A673 (cell line): ENCODE measurements around the gene AP2B1. TPM values are rescaled to one million over a fixed set of nuclear protein-coding genes. Genes with fewer than 3 reads are reported as not detected.

Experiments used
- BruUV-seq: library from RNA; stranded (reverse); fragments of 400-500 nt; replicated peaks from 2 replicates; lab custom pipeline; 2021; lab: Mats Ljungman, UMichigan
- CTCF ChIA-PET: fragments of 300-600 bp; sonication (Branson Sonifier 250); formaldehyde crosslinking; loops from one replicate; lab custom pipeline; 2022; ENCODE audit warnings: antibody characterized with exemption; lab: Charles Lee
- POLR2A ChIA-PET: fragments of 300-600 bp; sonication (Branson Sonifier 250); formaldehyde crosslinking; loops from one replicate; lab custom pipeline; 2022; ENCODE audit warnings: antibody characterized with exemption; ENCODE audit not compliant: low non-redundant PET; lab: Charles Lee
- DNase-seq: peaks from one replicate; pipeline ENCODE4 v3.0.0-alpha.2; 2015; ENCODE audit warnings: low spot score
- H3K27ac ChIP-seq: fragments of 200-600 bp; sonication (generic); 2 replicates; pipeline ENCODE4 v1.5.1; 2016; ENCODE audit warnings: mixed run types, low read depth, mild to moderate bottlenecking, mixed read lengths, antibody characterized with exemption, low read length; ENCODE audit not compliant: poor library complexity, severe bottlenecking
- H3K27me3 ChIP-seq: fragments of 200-600 bp; sonication (generic); replicated peaks from 2 replicates; pipeline ENCODE4 v1.6.1; 2017; ENCODE audit warnings: mixed run types, low read depth, mild to moderate bottlenecking, mixed read lengths, antibody characterized with exemption, low read length; ENCODE audit not compliant: insufficient read depth, poor library complexity
- H3K36me3 ChIP-seq: fragments of 200-600 bp; sonication (generic); 2 replicates; pipeline ENCODE4 v1.6.1; 2016; ENCODE audit warnings: mixed run types, mild to moderate bottlenecking, mixed read lengths, antibody characterized with exemption, low read length; ENCODE audit not compliant: insufficient read depth, poor library complexity, severe bottlenecking
- H3K4me1 ChIP-seq: fragments of 200-600 bp; sonication (generic); 2 replicates; pipeline ENCODE4 v1.6.1; 2017; ENCODE audit warnings: mixed run types, mild to moderate bottlenecking, mixed read lengths, antibody characterized with exemption, low read length; ENCODE audit not compliant: insufficient read depth, poor library complexity, severe bottlenecking
- H3K4me3 ChIP-seq: fragments of 200-600 bp; sonication (generic); 2 replicates; pipeline ENCODE4 v1.5.1; 2016; ENCODE audit warnings: low read depth, mixed run types, mild to moderate bottlenecking, mixed read lengths, low read length; ENCODE audit not compliant: poor library complexity, severe bottlenecking
- H3K9me3 ChIP-seq: fragments of 200-600 bp; sonication (generic); 2 replicates; pipeline ENCODE4 v1.6.1; 2016; ENCODE audit warnings: mixed run types, low read depth, mild to moderate bottlenecking, mixed read lengths, antibody characterized with exemption, low read length; ENCODE audit not compliant: poor library complexity, severe bottlenecking
- CTCF ChIP-seq: fragments of 300-800, 200-600 bp; sonication (generic); conservative IDR thresholded peaks from 2 replicates; pipeline ENCODE4 v1.5.1; 2017; ENCODE audit warnings: low read depth, mild to moderate bottlenecking, antibody characterized with exemption, low read length, moderate library complexity, mixed read lengths
- EZH2 ChIP-seq: fragments of 200-600 bp; sonication (generic); IDR thresholded peaks from 2 replicates; pipeline ENCODE4 v1.6.1; 2017; ENCODE audit warnings: borderline replicate concordance, low read depth, mild to moderate bottlenecking, mixed read lengths, antibody characterized with exemption, low read length; ENCODE audit not compliant: poor library complexity, severe bottlenecking
- intact Hi-C: fragments of 100-400 bp; cut with micrococcal nuclease; formaldehyde crosslinking; loops from one replicate; pipeline ENCODE4 v1.10.0; 2022; ENCODE audit not compliant: unreplicated experiment
- total RNA-seq: library from RNA; stranded (reverse); gene quantifications from 2 replicates; pipeline ENCODE4 v1.2.3, GENCODE V29; 2021

AP2B1 gene
- total RNA-seq, 1 experiment from 2014 or later: 124 TPM

GRCh38 chr17:35548208-35548810 lies 38.8 kb upstream of the AP2B1 start:
- ChIA-PET CTCF (no interaction called here), POLR2A (no interaction called here)
- Histone ChIP-seq H3K27me3 (no peaks in the 10 kb centered on the region), H3K4me1 (no peaks in the 10 kb centered on the region), H3K4me3 (no peak overlapping the region), H3K36me3 (no peaks in the 10 kb centered on the region), H3K27ac (no peak overlapping the region), H3K9me3 (no peaks in the 10 kb centered on the region)
- intact Hi-C loops: no loop called here
- BruUV-seq: no TSS peak
- DNase-seq: no peak
- no peak for TF ChIP-seq EZH2
- TF ChIP-seq CTCF: no peak

GRCh38 chr17:35548978-35549377 lies 38.1 kb upstream of the AP2B1 start:
- no TSS peak for BruUV-seq
- TF ChIP-seq CTCF: no peak
- TF ChIP-seq EZH2: no peak
- POLR2A ChIA-PET: no interaction called here

GRCh38 chr17:35553310-35553709 lies 33.8 kb upstream of the AP2B1 start:
- TF ChIP-seq CTCF: no peak
- TF ChIP-seq EZH2: no peak
- Histone ChIP-seq H3K4me1 (no peaks in the 10 kb centered on the region), H3K4me3 (no peak overlapping the region), H3K36me3 (no peaks in the 10 kb centered on the region), H3K27ac (no peak overlapping the region), H3K27me3 (no peaks in the 10 kb centered on the region), H3K9me3 (no peaks in the 10 kb centered on the region)
- no peak for DNase-seq
- ChIA-PET POLR2A (no interaction called here), CTCF (no interaction called here)
- intact Hi-C loops: no loop called here
- BruUV-seq: no TSS peak

More at GRCh38 chr17:35548978-35549377, 38.1 kb upstream of the AP2B1 start:
- no peaks in the 10 kb centered on the region for H3K36me3 ChIP-seq
- intact Hi-C loops: no loop called here
- CTCF ChIA-PET: no interaction called here
- no peaks in the 10 kb centered on the region for H3K9me3 ChIP-seq
- no peak for DNase-seq
- H3K27me3 ChIP-seq: no peaks in the 10 kb centered on the region
- H3K4me1 ChIP-seq: no peaks in the 10 kb centered on the region
- no peak overlapping the region for H3K4me3 ChIP-seq
- no peak overlapping the region for H3K27ac ChIP-seq
